D721Med (cell line): ENCODE measurements around the gene LRR1.

Experiments used
- DNase-seq: peaks from one replicate; pipeline ENCODE4 v3.0.0; 2011; ENCODE audit warnings: low spot score; ENCODE audit not compliant: insufficient read length
- FAIRE-seq: peaks from 2 replicates; lab custom pipeline; 2011; peaks lifted over from hg19 to GRCh38; lab: Jason Lieb, UNC
- TF ChIP-seq, protein P1 (sequence below): IDR thresholded peaks from 2 replicates; pipeline ENCODE4 v1.5.1; 2012; ENCODE audit warnings: mild to moderate bottlenecking, control low read depth; ENCODE audit not compliant: insufficient read depth; ENCODE audit errors: missing control alignments

Gene LRR1

DNA sequence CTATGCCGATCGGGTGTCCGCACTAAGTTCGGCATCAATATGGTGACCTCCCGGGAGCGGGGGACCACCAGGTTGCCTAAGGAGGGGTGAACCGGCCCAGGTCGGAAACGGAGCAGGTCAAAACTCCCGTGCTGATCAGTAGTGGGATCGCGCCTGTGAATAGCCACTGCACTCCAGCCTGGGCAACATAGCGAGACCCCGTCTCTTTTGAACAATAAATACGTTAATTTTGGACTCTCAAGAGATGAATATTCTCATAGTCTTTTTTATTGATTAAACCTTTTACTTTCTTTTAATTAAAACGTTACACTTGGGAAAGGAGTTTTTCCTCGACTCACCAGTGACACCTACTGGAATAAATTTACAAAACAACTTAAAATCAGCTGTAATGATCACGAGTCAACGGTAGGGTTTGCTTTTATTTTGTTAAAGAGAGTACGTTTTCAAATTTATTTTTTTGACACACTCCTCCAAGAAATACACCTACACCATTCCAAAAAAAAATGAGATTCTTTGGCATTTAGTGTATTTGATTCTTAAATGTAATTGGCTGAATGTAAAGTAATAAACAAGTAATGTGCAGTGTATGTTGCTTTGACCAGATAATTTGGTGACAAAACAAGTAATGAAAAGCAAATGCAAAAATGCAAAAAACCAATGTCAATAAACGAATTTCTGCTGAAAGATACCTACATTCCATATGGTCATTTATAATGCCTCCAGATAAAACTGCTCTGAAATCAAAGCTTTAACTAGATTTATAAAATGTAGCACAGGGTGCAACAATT, 11.9 kb upstream of the LRR1 start:
- no peak for FAIRE-seq
- TF ChIP-seq, protein P1, sequence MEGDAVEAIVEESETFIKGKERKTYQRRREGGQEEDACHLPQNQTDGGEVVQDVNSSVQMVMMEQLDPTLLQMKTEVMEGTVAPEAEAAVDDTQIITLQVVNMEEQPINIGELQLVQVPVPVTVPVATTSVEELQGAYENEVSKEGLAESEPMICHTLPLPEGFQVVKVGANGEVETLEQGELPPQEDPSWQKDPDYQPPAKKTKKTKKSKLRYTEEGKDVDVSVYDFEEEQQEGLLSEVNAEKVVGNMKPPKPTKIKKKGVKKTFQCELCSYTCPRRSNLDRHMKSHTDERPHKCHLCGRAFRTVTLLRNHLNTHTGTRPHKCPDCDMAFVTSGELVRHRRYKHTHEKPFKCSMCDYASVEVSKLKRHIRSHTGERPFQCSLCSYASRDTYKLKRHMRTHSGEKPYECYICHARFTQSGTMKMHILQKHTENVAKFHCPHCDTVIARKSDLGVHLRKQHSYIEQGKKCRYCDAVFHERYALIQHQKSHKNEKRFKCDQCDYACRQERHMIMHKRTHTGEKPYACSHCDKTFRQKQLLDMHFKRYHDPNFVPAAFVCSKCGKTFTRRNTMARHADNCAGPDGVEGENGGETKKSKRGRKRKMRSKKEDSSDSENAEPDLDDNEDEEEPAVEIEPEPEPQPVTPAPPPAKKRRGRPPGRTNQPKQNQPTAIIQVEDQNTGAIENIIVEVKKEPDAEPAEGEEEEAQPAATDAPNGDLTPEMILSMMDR = peak; percentile 90
- no peak for DNase-seq

DNA sequence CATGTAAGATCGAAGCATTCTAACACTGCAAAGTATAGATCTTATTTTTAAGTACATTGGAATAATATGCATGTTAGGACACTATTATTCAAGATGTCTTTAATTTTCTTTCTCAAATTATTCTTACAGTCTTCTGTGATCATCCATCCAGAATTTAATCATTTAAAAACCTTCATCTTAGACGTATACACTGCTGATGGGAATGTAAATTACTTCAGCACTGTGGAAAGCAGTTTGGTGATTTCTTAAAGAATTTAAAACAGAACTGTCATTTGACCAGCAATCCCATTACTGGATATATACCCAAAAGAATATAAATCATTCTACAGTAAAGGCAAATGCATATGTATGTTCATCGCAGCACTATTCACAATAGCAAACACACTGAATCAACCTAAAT, 9.4 kb upstream of the LRR1 start:
- FAIRE-seq (no peak), DNase-seq (no peak)
- TF ChIP-seq, protein P1 = no peak

DNA sequence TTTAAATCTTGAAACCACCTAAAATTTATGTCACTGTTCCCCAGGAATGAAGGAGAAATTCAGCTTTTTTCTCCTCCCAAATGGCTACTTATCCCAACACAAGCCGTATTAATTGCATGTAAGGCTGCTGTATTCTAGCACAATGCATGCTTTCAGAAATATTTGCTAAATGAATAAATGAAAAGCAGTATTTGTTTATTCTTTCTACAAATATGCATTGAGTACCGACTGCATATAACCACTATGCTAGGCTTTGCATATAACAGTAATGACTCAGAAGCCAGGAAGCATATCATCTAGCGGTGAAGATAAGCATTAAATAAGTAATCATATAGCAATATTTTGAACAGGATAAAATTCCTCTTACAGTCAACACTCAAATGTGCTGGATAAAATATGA, 5.7 kb upstream of the LRR1 start:
- no peak for DNase-seq
- TF ChIP-seq, protein P1 = no peak
- FAIRE-seq = no peak

DNA sequence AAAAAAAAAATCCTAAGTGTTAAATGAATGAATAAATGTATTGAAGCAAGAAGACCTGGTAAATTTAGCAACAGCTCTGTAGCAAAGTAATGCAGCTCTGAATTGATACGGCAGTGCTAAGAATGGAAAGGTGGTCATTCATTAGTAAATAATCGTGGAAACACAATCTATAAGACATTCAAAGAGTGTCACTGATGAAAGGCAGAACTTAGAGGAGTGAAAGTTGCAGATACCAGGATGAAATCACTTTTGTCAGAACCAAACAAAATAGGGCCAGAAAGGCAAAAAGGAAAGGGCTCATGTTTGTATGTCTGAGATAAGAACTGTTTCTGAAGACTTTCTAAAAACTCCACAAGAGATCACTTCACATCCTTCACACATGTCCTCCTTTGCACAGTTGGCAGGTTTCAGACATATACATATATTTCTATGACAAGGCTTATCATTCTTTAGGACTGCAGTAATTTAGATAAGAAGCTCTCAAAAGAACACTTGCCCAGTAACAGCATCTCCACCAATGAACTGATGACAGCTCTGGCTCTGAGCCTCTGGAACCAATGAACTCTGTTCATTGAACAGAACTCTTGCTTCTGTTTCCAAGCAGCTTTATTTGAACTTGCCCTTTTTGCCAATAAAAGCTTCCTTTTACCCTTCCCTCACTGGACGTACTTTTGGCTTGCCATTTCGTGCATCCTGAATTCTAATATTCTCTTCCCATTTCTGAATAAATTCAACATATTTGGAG, 4.2 kb upstream of the LRR1 start:
- no peak for FAIRE-seq
- TF ChIP-seq, protein P1 = no peak
- no peak for DNase-seq

DNA sequence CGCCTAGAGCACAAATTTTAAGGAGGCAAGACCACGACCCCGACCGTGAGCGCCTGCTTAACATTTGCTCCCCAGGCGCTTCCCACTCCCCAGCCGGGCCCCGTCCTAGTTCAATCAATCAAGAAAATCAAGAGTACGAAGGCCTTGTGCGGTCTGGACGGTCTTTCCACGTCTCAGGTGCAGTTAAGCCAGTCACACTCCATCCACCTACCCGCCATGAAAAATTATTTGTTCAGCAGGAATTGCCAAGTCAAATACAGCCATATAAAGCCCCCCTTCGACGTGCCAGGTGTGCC, 603 bp upstream of the LRR1 start:
- no peak for DNase-seq
- TF ChIP-seq, protein P1 = no peak
- no peak for FAIRE-seq

DNA sequence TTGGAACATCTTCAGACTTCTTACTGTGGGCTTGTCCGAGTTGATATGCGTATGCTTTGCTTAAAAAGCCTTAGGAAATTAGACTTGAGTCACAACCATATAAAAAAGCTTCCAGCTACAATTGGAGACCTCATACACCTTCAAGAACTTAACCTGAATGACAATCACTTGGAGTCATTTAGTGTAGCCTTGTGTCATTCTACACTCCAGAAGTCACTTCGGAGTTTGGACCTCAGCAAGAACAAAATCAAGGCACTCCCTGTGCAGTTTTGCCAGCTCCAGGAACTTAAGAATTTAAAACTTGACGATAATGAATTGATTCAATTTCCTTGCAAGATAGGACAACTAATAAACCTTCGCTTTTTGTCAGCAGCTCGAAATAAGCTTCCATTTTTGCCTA, 8.8 kb downstream of the LRR1 start:
- no peak for FAIRE-seq
- DNase-seq = no peak
- TF ChIP-seq, protein P1 = no peak

DNA sequence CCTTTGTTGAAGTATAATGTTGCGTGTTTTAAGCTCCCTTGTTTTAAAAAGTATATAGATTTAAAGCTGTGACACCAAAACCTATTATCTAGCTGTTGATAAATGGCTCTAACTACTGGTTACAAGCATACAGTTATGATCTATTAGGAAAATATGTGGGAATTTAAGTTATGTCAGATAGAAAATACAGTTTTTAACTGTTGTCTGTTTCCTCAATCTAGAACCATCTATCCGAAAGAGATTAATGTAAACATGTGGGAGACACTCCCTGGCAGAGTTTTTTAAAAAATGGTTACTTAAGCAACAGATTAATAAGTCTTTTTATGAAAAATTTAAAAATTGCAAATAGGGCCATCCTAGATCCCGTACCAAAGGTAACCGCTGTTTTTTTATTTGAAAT, 13.5 kb downstream of the LRR1 start:
- FAIRE-seq = no peak
- TF ChIP-seq, protein P1 = no peak

More for the DNA sequence above, 13.5 kb downstream of the LRR1 start:
- no peak for DNase-seq
